HG03159 (cell line): ENCODE data around the gene PRCD.

Source experiments
- ATAC-seq: cut with Tn5 transposase; IDR thresholded peaks from one replicate; pipeline ENCODE4 v1.9.1; 2021; ENCODE audit warnings: mild to moderate bottlenecking, moderate library complexity; ENCODE audit not compliant: unreplicated experiment

Gene PRCD

GRCh38 chr17:76588182-76588581, 48.3 kb downstream of the PRCD start:
- ATAC-seq: no peak

GRCh38 chr17:76593384-76593826, 53.6 kb downstream of the PRCD start:
- no peak for ATAC-seq

GRCh38 chr17:76593959-76594358, 54.1 kb downstream of the PRCD start:
- no peak for ATAC-seq

GRCh38 chr17:76594690-76595089, 54.8 kb downstream of the PRCD start:
- no peak for ATAC-seq
